Measurements from ENCODE around the gene C2orf49. TPM values are rescaled to one million over a fixed set of nuclear protein-coding genes. Genes with fewer than 3 reads are reported as not detected.
A peak's percentile ranks its signal among the peaks of the same experiment; 100 is the strongest.

The C2orf49 gene
- total and polyA plus RNA-seq, 10 of the 15 experiments (the other 5 are each of a cell fraction or from before 2014, with no cell fraction given), result 7.2 to 24.2 (median 15.5) TPM

- TF ChIP-seq EGR1 (IDR thresholded peaks at IDR 0.05; ENCODE audit: borderline replicate concordance in 1 of 2, low read depth in 2 of 2, low read length in 2 of 2) (peak in 1 of 2 experiments; percentile 88; a peak in 2 of 3 replicates), YY1 (IDR thresholded peaks at IDR 0.05; ENCODE audit: low read depth, low read length) (peak; percentile 4; the same call in 1 of the 2 replicates), HDAC6 (IDR thresholded peaks at IDR 0.05; ENCODE audit: unreplicated experiment) (no peak), ZNF687 (IDR thresholded peaks at IDR 0.05) (peak; percentile 85), LARP7 (IDR thresholded peaks at IDR 0.05) (peak; percentile 92), RB1 (IDR thresholded peaks at IDR 0.05; ENCODE audit: borderline replicate concordance) (peak; percentile 95; the same call in 1 of the 2 replicates), SMARCA5 (IDR thresholded peaks at IDR 0.05) (peak; percentile 87), ASH2L (IDR thresholded peaks at IDR 0.05; ENCODE audit: borderline replicate concordance, low read depth) (no peak)
Observed at GRCh38 chr2:105329561-105330495, 7.5 kb upstream of the C2orf49 start, which contains the start of gene TGFBRAP1 (continued).

Data from GM12878 (cell line).